Transverse colon (tissue), 4 donors: ENCODE measurements around the gene FAHD1. TPM values are rescaled to one million over a fixed set of nuclear protein-coding genes. Genes with fewer than 3 reads are reported as not detected.

Experiments used
- DNase-seq: peaks from one replicate; pipeline ENCODE4 v3.0.0-alpha.2; 2019
- H3K27ac ChIP-seq, 4 donors: fragments of 200-600 bp; sonication (generic); 2 replicates each; pipeline ENCODE4 v1.5.1; 2016 to 2018; ENCODE audit warnings: inconsistent platforms in 4 of 4
- H3K27me3 ChIP-seq: fragments of 200-600 bp; sonication (generic); 2 replicates; pipeline ENCODE4 v1.5.1; 2017; ENCODE audit warnings: inconsistent platforms
- H3K36me3 ChIP-seq, 4 donors: fragments of 200-600 bp; sonication (generic); 2 replicates each; pipeline ENCODE4 v1.5.1; 2017 to 2019; ENCODE audit warnings: inconsistent platforms in 4 of 4
- H3K4me1 ChIP-seq, 4 donors: fragments of 200-600 bp; sonication (generic); 2 replicates each; pipeline ENCODE4 v1.5.1; 2017 to 2020; ENCODE audit warnings: inconsistent platforms in 4 of 4
- H3K4me3 ChIP-seq, 4 donors: fragments of 200-600 bp; sonication (generic); 1 replicate in 1 of 4; 2 replicates in 3 of 4; pipeline versions ENCODE4 v1.5.1 to v1.6.1; 2017 to 2019; ENCODE audit warnings: inconsistent platforms in 4 of 4
- H3K9me3 ChIP-seq, 2 donors: fragments of 200-600 bp; sonication (generic); 2 replicates each; pipeline ENCODE4 v1.5.1; 2017 to 2019; ENCODE audit warnings: inconsistent platforms in 2 of 2
- CTCF ChIP-seq, 5 experiments: fragments of 200-600 bp in 3 of 5; fragments of 450-650 bp in 2 of 5; sonication (generic) in 3 of 5; IDR thresholded peaks; 1 replicate in 2 of 5; 2 replicates in 3 of 5; pipeline ENCODE4 v1.5.1; 2016 to 2017; ENCODE audit warnings: antibody characterized with exemption in 5 of 5, inconsistent platforms in 3 of 5, mild to moderate bottlenecking in 2 of 5, moderate library complexity in 1 of 5
- EP300 ChIP-seq: sonication (generic); formaldehyde crosslinking; IDR thresholded peaks from one replicate; pipeline ENCODE4 v1.6.1; 2017; ENCODE audit warnings: antibody characterized with exemption, low read depth
- POLR2A ChIP-seq: fragments of 450-650 bp; IDR thresholded peaks from one replicate; pipeline ENCODE4 v1.6.1; 2016; ENCODE audit warnings: antibody characterized with exemption, mild to moderate bottlenecking, moderate library complexity
- POLR2AphosphoS5 ChIP-seq, 3 donors: sonication (generic); formaldehyde crosslinking; IDR thresholded peaks; one replicate each; pipeline ENCODE4 v1.6.1; 2016; ENCODE audit warnings: antibody characterized with exemption in 3 of 3
- WGBS, 2 donors: methylation state at CpG; one replicate each; pipeline ENCODE4 v1.1.5; 2018; ENCODE audit warnings: low coverage in 1 of 2; 5-methylcytosine and 5-hydroxymethylcytosine counted together
- in situ Hi-C, 4 donors: fragments of 200-750 bp; cut with MboI; loops; one replicate each; pipeline versions ENCODE4 v1.15.0 to v1.15.1; 2017; ENCODE audit warnings: low sequenced_read_pairs in 3 of 4, low pct_ligation_motif_present in 1 of 4, low pct_unique_long_range_greater_than_20kb in 1 of 4
- intact Hi-C: fragments of 100-400 bp; cut with DNase I; formaldehyde crosslinking; loops from one replicate; pipeline ENCODE4 v1.15.1; 2023; ENCODE audit warnings: low total_unique reads
- total RNA-seq, 4 donors: library from RNA; depleted of rRNA; stranded (reverse); fragments of >200 nt; gene quantifications; one replicate each; pipeline ENCODE4 v1.1.0, GENCODE V29; 2016

FAHD1 gene
- total RNA-seq: 100 to 1,000 TPM in 2 of 4 donors, 10 to 100 TPM in 2; 88.0 to 149 (median 104) TPM

- H3K36me3 ChIP-seq: peaks cover 0 to 7% (median 2%) of the 10 kb centered on the region in 4 donors
- in situ Hi-C loops: no loop called here
- H3K27me3 ChIP-seq: no peaks in the 10 kb centered on the region
- H3K27ac ChIP-seq: peak within 1 kb of the TSS; percentile 80 to 97 (median 94)
- H3K4me3 ChIP-seq: peak within 1 kb of the TSS; percentile 62 to 89 (median 68)
- peak; percentile 77 for TF ChIP-seq POLR2A
- peak; percentile 83 to 87 (median 87) for TF ChIP-seq POLR2AphosphoS5 (IDR thresholded peaks at IDR 0.05)
- no peak for TF ChIP-seq CTCF (IDR thresholded peaks at IDR 0.05)
- peaks cover 24 to 45% (median 35%) of the 10 kb centered on the region in 4 donors for H3K4me1 ChIP-seq
- 0% methylated on average over 84 of the region's 104 CpGs; no CpG with 5 or more reads in 1 of the 2 donors for WGBS, 2 donors
- no peaks in the 10 kb centered on the region for H3K9me3 ChIP-seq
- intact Hi-C loops: no loop called here
- peak; percentile 94 for DNase-seq
Measured at GRCh38 chr16:1826691-1827573, at the start of gene FAHD1, which contains the start of gene HAGH. TSS of gene FAHD1 (plus strand) at chr16:1827206. CDS start at chr16:1827239, 33 bp downstream. TSS of gene HAGH (minus strand) at chr16:1826825. CDS start at chr16:1826787, 38 bp downstream.

- Histone ChIP-seq H3K36me3 (peaks cover 0 to 10% (median 5%) of the 10 kb centered on the region in 4 donors), H3K27ac (no peak overlapping the region), H3K4me1 (peaks cover 17 to 36% (median 24%) of the 10 kb centered on the region in 4 donors), H3K4me3 (no peak overlapping the region), H3K9me3 (no peaks in the 10 kb centered on the region), H3K27me3 (no peaks in the 10 kb centered on the region)
- intact Hi-C loops: no loop called here
- 76% methylated on average over 19 of the region's 36 CpGs; no CpG with 5 or more reads in 1 of the 2 donors for WGBS, 2 donors
- in situ Hi-C loops: no loop called here
- no peak for DNase-seq
- TF ChIP-seq EP300 (no peak), POLR2AphosphoS5 (IDR thresholded peaks at IDR 0.05) (peak in 1 of 3 donors; percentile 27)
Measured at GRCh38 chr16:1777375-1778199, 49.4 kb upstream of the FAHD1 start.

- no peaks in the 10 kb centered on the region for H3K27me3 ChIP-seq
- H3K4me1 ChIP-seq: peaks cover 17 to 34% (median 26%) of the 10 kb centered on the region in 4 donors
- no peak overlapping the region for H3K4me3 ChIP-seq
- DNase-seq: peak; percentile 10
- H3K36me3 ChIP-seq: peaks cover 0 to 10% (median 5%) of the 10 kb centered on the region in 4 donors
- intact Hi-C loops (no loop called here), in situ Hi-C loops (no loop called here)
- peak in 1 of 3 donors; percentile 13 for TF ChIP-seq POLR2AphosphoS5 (IDR thresholded peaks at IDR 0.05)
- no peak for TF ChIP-seq EP300
- no peaks in the 10 kb centered on the region for H3K9me3 ChIP-seq
- H3K27ac ChIP-seq: no peak overlapping the region
- WGBS, 2 donors: 85% methylated on average over 34 of the region's 34 CpGs; no CpG with 5 or more reads in 1 of the 2 donors
Measured at GRCh38 chr16:1778200-1779179, 48.5 kb upstream of the FAHD1 start.

- no peaks in the 10 kb centered on the region for H3K9me3 ChIP-seq
- H3K27ac ChIP-seq: no peak overlapping the region
- in situ Hi-C loops: no loop called here
- 81 to 100% methylated on average over 1 to 8 of the region's 8 CpGs for WGBS, 2 donors
- no peak overlapping the region for H3K4me3 ChIP-seq
- peaks cover 13 to 31% (median 26%) of the 10 kb centered on the region in 4 donors for H3K4me1 ChIP-seq
- no peaks in the 10 kb centered on the region for H3K27me3 ChIP-seq
- intact Hi-C loops: no loop called here
- no peak for TF ChIP-seq CTCF (IDR thresholded peaks at IDR 0.05)
- no peak for TF ChIP-seq POLR2A
- no peak for TF ChIP-seq POLR2AphosphoS5 (IDR thresholded peaks at IDR 0.05)
- TF ChIP-seq EP300: no peak
- peaks cover 0 to 10% (median 5%) of the 10 kb centered on the region in 4 donors for H3K36me3 ChIP-seq
- no peak for DNase-seq
Measured at GRCh38 chr16:1779234-1779701, 47.7 kb upstream of the FAHD1 start.
